AG04450 (cell line): ENCODE data around the gene STK40. TPM values are rescaled to one million over a fixed set of nuclear protein-coding genes. Genes with fewer than 3 reads are reported as not detected.

ENCODE experiments used
- CTCF ChIA-PET: fragments of 300-600, 350-600 bp; formaldehyde crosslinking; extraction: SDS; loops from one replicate; lab custom pipeline; 2022; ENCODE audit warnings: antibody characterized with exemption, inconsistent platforms; lab: Charles Lee
- POLR2A ChIA-PET: fragments of 350-600 bp; formaldehyde crosslinking; extraction: SDS; loops from one replicate; lab custom pipeline; 2021; ENCODE audit warnings: antibody characterized with exemption, inconsistent platforms; lab: Yijun Ruan, JAX
- DNase-seq: peaks from one replicate; pipeline ENCODE4 v3.0.0-alpha.2; 2011; ENCODE audit warnings: low read depth, low spot score
- H3K27ac ChIP-seq: one replicate; pipeline ENCODE4 v1.5.1; 2012; ENCODE audit warnings: low read depth, low read length, control low read depth
- H3K27me3 ChIP-seq: one replicate; pipeline ENCODE4 v1.6.0; 2012; ENCODE audit warnings: low read length; ENCODE audit not compliant: control insufficient read depth, insufficient read depth
- H3K4me3 ChIP-seq: 2 replicates; pipeline ENCODE4 v1.5.1; 2011; ENCODE audit warnings: mild to moderate bottlenecking, low read depth, low read length, control low read depth
- H3K9me3 ChIP-seq: 2 replicates; pipeline ENCODE4 v1.5.1; 2012; ENCODE audit warnings: low read length; ENCODE audit not compliant: control insufficient read depth, insufficient read depth
- polyA plus RNA-seq: library from polyadenylated mRNA; depleted of rRNA; stranded (reverse); fragments of >200 nt; gene quantifications from 2 replicates; pipeline ENCODE4 v1.2.3, GENCODE V29; 2011
- TF ChIP-seq, protein P1 (sequence below): IDR thresholded peaks from 2 replicates; pipeline ENCODE4 v1.5.1; 2011; ENCODE audit warnings: low read depth, low read length, control low read depth, inconsistent platforms

STK40 gene
- polyA plus RNA-seq, 1 experiment, result 26.4 TPM

DNA sequence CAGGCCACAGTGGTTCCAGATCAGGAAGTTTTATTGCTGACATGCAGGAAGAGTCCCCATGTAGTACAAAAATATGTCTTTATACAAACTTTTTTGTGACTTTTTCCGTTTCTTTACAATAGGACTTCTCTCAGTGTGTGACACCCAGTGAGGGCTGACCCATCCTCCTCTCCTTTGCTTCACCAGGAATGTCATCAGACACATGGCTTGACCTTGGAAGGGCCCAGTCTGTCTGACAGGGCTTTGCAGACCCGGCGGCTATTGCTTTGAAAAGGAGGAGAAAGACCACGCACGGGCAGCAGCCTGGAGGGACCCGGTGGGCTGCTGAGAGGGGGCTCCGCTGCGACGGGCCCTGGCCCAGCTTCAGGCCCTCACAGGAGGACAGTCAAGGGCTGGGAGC lies 46.1 kb downstream of the STK40 start:
- no peaks in the 10 kb centered on the region for H3K27me3 ChIP-seq
- H3K4me3 ChIP-seq, result no peak overlapping the region
- TF ChIP-seq, protein P1, sequence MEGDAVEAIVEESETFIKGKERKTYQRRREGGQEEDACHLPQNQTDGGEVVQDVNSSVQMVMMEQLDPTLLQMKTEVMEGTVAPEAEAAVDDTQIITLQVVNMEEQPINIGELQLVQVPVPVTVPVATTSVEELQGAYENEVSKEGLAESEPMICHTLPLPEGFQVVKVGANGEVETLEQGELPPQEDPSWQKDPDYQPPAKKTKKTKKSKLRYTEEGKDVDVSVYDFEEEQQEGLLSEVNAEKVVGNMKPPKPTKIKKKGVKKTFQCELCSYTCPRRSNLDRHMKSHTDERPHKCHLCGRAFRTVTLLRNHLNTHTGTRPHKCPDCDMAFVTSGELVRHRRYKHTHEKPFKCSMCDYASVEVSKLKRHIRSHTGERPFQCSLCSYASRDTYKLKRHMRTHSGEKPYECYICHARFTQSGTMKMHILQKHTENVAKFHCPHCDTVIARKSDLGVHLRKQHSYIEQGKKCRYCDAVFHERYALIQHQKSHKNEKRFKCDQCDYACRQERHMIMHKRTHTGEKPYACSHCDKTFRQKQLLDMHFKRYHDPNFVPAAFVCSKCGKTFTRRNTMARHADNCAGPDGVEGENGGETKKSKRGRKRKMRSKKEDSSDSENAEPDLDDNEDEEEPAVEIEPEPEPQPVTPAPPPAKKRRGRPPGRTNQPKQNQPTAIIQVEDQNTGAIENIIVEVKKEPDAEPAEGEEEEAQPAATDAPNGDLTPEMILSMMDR, result no peak
- DNase-seq, result no peak
- H3K27ac ChIP-seq, result no peak overlapping the region
- no peaks in the 10 kb centered on the region for H3K9me3 ChIP-seq
- ChIA-PET POLR2A (interaction anchor here (0.6 kb wide), 1 partner anchor 49 kb away, joined by 4 read pairs; no protein-coding TSS in a partner anchor), CTCF (no interaction called here)

DNA sequence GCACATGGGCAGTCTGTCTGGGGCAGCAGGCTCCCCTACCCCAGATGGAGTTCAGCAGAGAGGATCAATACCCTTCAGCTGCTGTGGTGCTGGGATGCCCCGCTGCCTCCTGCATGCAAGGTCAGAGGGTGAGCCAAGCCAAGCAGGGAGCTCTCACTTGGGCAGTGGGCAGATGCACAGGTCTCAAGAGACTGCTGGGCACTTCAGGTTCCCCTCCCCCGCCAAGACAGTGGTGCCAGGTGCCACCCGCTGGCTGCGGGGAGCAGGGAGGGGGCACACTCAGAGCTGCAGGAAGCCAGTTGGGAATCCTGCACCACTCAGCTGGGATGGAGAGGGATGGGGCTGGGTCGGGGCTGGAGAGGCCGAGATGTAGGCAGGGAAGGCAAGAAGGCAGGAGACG lies 46.5 kb downstream of the STK40 start:
- no peak for DNase-seq
- no peaks in the 10 kb centered on the region for H3K9me3 ChIP-seq
- CTCF ChIA-PET, result no interaction called here
- H3K4me3 ChIP-seq, result no peak overlapping the region
- H3K27me3 ChIP-seq, result no peaks in the 10 kb centered on the region
- TF ChIP-seq, protein P1, result no peak
- no peak overlapping the region for H3K27ac ChIP-seq
- POLR2A ChIA-PET, result interaction anchor here (0.6 kb wide), 1 partner anchor 49 kb away, joined by 4 read pairs; no protein-coding TSS in a partner anchor

DNA sequence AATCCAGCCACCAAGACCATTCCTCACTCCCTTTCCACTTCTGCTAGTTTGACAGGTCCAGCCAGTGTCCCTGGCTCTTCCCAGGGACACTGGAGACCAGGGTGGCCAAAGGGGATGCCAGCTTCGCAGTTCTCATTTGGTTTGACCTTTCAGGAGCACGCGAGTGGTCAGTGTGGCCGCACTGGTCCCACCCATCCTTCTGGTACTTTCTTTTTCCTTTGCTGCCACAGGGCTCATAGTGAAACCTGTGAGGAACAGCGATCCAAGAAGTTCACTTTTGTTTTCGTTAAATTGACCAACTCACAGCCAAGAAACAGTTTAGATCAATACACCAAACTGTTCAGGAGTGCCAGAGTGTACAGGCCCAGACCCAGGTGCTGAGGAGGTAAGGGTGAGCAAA lies 47.9 kb downstream of the STK40 start:
- Histone ChIP-seq H3K27ac (no peak overlapping the region), H3K4me3 (no peak overlapping the region), H3K27me3 (no peaks in the 10 kb centered on the region), H3K9me3 (no peaks in the 10 kb centered on the region)
- CTCF ChIA-PET, result no interaction called here
- TF ChIP-seq, protein P1, result no peak
- POLR2A ChIA-PET, result no interaction called here
- DNase-seq, result no peak

DNA sequence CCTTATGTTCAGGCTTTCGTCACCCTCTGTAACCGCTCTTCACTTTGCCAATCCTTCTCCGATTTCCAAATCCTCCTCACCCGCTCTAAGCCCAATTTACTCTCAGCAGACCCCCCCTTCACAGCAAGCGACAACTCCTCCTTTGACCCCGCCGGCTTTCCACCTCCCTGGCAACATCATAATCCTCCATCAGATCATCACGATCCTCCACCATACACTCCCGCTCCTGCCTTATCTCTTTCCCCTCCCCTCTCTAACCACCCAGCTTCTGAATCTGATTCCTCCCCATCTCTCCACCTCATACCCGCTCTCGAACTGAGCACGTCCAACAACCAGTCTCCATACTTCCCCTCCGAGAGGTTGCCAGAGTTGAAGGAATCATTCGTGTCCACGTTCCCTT lies 54.8 kb downstream of the STK40 start:
- Histone ChIP-seq H3K9me3 (no peaks in the 10 kb centered on the region), H3K4me3 (no peak overlapping the region), H3K27ac (no peak overlapping the region), H3K27me3 (no peaks in the 10 kb centered on the region)
- POLR2A ChIA-PET, result no interaction called here
- TF ChIP-seq, protein P1, result no peak
- no peak for DNase-seq
- CTCF ChIA-PET, result no interaction called here

DNA sequence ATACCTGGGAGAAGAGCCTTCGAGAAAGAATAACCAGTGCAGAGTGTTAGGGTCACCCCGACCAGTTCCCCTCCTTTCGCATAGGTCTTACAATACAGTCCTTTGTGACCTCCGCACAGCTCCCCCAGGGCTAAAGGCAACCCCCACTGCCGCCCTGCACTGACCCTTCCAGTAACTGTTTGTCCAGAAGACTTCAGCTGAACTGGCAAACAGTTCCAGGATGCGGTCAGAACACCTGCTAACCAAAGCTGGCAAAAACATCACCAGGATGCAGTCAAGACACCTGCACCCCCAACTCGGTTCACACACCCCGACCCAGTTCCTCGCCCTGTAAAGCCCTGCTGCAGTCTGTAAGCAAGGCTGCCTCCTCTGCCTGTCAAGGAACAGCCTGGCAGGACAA lies 55.9 kb downstream of the STK40 start:
- ChIA-PET POLR2A (no interaction called here), CTCF (interaction anchor here (1.0 kb wide), 1 partner anchor 40 kb away, joined by 4 read pairs; no protein-coding TSS in a partner anchor)
- DNase-seq, result no peak
- no peak overlapping the region for H3K4me3 ChIP-seq
- no peaks in the 10 kb centered on the region for H3K27me3 ChIP-seq
- TF ChIP-seq, protein P1, result no peak
- H3K27ac ChIP-seq, result no peak overlapping the region
- H3K9me3 ChIP-seq, result no peaks in the 10 kb centered on the region
